Measurements from ENCODE around the gene DACT3. TPM values are rescaled to one million over a fixed set of nuclear protein-coding genes. Genes with fewer than 3 reads are reported as not detected.

DACT3 gene
- total and polyA plus RNA-seq, 4 donors, result 0.32 to 1.4 (median 1.0) TPM

DNA sequence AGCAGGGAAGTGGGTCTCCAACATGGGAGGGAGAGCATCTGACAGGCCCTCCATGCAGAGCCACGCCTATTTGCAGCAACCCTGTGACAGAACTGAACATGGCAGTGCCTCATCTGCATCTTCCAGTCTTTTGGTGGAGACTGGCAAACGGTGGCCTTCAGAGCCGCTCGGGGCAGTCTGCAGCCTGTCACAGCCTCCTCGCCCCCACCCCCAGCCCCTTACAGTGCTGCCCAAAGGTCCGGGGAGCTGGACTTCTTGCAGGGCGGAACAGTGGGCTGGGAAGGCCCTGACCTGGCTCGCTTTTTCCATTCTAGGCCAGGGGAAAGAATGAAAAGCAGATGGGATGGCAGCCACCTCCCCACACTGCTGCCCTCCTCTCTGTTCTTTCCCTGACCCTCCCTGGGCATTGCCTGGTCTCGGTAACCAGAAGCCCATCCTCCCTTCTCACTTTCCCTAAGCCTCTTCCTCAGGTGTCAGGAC is 57.2 kb downstream of the DACT3 start:
- Histone ChIP-seq H3K36me3 (ENCODE audit: control insufficient read depth in 4 of 4, insufficient read depth in 3 of 4, low read depth in 1 of 4, low read length in 3 of 4) (peaks cover 6 to 18% (median 14%) of the 10 kb centered on the region in 4 donors), H3K9ac (ENCODE audit: low read depth in 1 of 2, low read length in 2 of 2) (no peak overlapping the region), H3K9me3 (ENCODE audit: control insufficient read depth in 4 of 4, low read length in 3 of 4) (peaks cover 0 to 2% (median under 1%) of the 10 kb centered on the region in 4 donors), H3K27ac (ENCODE audit: low read depth in 1 of 2, low read length in 2 of 2) (peak overlapping the region; percentile 72 to 87), H3K4me3 (ENCODE audit: low read depth in 1 of 3, low read length in 3 of 3) (no peak overlapping the region), H3K27me3 (ENCODE audit: control insufficient read depth in 4 of 4, insufficient read depth in 4 of 4, low read length in 3 of 4) (no peaks in the 10 kb centered on the region), H3K4me1 (ENCODE audit: control insufficient read depth in 4 of 4, insufficient read depth in 4 of 4, low read length in 3 of 4) (peaks cover 12 to 51% (median 44%) of the 10 kb centered on the region in 4 donors)
- 63% methylated on average over 9 of the region's 9 CpGs for WGBS
- no peak for DNase-seq (ENCODE audit: low spot score)
- no peak for TF ChIP-seq GABPA (IDR thresholded peaks at IDR 0.05 in 1 of 2, conservative IDR thresholded peaks at IDR 0.05 in 1 of 2)
- no peak for TF ChIP-seq YY1 (IDR thresholded peaks at IDR 0.05)
- TF ChIP-seq, protein P1, sequence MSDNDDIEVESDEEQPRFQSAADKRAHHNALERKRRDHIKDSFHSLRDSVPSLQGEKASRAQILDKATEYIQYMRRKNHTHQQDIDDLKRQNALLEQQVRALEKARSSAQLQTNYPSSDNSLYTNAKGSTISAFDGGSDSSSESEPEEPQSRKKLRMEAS (IDR thresholded peaks at IDR 0.05), result no peak
- TF ChIP-seq, protein P2, sequence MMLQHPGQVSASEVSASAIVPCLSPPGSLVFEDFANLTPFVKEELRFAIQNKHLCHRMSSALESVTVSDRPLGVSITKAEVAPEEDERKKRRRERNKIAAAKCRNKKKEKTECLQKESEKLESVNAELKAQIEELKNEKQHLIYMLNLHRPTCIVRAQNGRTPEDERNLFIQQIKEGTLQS (IDR thresholded peaks at IDR 0.05), result no peak
- TF ChIP-seq HNF4G (IDR thresholded peaks at IDR 0.05), result no peak
- no peak for TF ChIP-seq RXRA (IDR thresholded peaks at IDR 0.05)
- TF ChIP-seq FOXA2 (IDR thresholded peaks at IDR 0.05), result no peak
- TF ChIP-seq, protein P3, sequence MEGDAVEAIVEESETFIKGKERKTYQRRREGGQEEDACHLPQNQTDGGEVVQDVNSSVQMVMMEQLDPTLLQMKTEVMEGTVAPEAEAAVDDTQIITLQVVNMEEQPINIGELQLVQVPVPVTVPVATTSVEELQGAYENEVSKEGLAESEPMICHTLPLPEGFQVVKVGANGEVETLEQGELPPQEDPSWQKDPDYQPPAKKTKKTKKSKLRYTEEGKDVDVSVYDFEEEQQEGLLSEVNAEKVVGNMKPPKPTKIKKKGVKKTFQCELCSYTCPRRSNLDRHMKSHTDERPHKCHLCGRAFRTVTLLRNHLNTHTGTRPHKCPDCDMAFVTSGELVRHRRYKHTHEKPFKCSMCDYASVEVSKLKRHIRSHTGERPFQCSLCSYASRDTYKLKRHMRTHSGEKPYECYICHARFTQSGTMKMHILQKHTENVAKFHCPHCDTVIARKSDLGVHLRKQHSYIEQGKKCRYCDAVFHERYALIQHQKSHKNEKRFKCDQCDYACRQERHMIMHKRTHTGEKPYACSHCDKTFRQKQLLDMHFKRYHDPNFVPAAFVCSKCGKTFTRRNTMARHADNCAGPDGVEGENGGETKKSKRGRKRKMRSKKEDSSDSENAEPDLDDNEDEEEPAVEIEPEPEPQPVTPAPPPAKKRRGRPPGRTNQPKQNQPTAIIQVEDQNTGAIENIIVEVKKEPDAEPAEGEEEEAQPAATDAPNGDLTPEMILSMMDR (IDR thresholded peaks at IDR 0.05; ENCODE audit: low read depth, low read length, missing input control), result no peak
- TF ChIP-seq EGR1 (IDR thresholded peaks at IDR 0.05; ENCODE audit: low read depth in 2 of 2), result no peak
- no peak for TF ChIP-seq HNF4A (conservative IDR thresholded peaks at IDR 0.05)
- no peak for TF ChIP-seq RAD21 (IDR thresholded peaks at IDR 0.05)
- TF ChIP-seq, protein P4, sequence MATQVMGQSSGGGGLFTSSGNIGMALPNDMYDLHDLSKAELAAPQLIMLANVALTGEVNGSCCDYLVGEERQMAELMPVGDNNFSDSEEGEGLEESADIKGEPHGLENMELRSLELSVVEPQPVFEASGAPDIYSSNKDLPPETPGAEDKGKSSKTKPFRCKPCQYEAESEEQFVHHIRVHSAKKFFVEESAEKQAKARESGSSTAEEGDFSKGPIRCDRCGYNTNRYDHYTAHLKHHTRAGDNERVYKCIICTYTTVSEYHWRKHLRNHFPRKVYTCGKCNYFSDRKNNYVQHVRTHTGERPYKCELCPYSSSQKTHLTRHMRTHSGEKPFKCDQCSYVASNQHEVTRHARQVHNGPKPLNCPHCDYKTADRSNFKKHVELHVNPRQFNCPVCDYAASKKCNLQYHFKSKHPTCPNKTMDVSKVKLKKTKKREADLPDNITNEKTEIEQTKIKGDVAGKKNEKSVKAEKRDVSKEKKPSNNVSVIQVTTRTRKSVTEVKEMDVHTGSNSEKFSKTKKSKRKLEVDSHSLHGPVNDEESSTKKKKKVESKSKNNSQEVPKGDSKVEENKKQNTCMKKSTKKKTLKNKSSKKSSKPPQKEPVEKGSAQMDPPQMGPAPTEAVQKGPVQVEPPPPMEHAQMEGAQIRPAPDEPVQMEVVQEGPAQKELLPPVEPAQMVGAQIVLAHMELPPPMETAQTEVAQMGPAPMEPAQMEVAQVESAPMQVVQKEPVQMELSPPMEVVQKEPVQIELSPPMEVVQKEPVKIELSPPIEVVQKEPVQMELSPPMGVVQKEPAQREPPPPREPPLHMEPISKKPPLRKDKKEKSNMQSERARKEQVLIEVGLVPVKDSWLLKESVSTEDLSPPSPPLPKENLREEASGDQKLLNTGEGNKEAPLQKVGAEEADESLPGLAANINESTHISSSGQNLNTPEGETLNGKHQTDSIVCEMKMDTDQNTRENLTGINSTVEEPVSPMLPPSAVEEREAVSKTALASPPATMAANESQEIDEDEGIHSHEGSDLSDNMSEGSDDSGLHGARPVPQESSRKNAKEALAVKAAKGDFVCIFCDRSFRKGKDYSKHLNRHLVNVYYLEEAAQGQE (IDR thresholded peaks at IDR 0.05), result no peak
- TF ChIP-seq FOXA1 (IDR thresholded peaks at IDR 0.05), result no peak
- TF ChIP-seq NR2F2 (IDR thresholded peaks at IDR 0.05), result no peak

DNA sequence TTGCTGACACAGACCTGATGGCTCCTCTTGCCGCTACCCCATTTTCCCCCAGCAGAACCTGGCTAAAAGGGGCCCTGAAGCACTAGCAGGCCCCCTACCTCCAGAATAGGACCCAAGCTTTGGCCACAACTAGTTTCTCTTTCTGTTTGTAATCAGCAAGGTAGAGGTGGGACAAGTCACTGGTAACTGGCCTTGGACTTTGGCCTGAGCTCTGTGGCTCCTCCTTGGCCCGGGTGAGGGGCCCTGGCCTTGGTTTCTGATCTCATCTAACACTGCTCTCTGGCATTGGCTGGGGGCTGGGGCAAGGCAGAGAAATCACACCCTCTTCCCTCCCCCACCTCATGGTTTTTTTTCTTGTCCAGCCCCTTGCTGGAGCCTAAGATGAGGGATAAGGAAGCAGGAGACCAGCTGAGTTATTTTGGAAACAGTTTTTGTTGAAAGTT is 57.8 kb downstream of the DACT3 start:
- Histone ChIP-seq H3K27me3 (ENCODE audit: control insufficient read depth in 4 of 4, insufficient read depth in 4 of 4, low read length in 3 of 4) (no peaks in the 10 kb centered on the region), H3K9ac (ENCODE audit: low read depth in 1 of 2, low read length in 2 of 2) (peak overlapping the region; percentile 63 to 96), H3K27ac (ENCODE audit: low read depth in 1 of 2, low read length in 2 of 2) (peak overlapping the region; percentile 72 to 87)

More for the DNA sequence above, 57.8 kb downstream of the DACT3 start:
- peaks cover 0 to 2% (median under 1%) of the 10 kb centered on the region in 4 donors for H3K9me3 ChIP-seq (ENCODE audit: control insufficient read depth in 4 of 4, low read length in 3 of 4)
- peaks cover 12 to 51% (median 44%) of the 10 kb centered on the region in 4 donors for H3K4me1 ChIP-seq (ENCODE audit: control insufficient read depth in 4 of 4, insufficient read depth in 4 of 4, low read length in 3 of 4)
- DNase-seq (ENCODE audit: low spot score), result no peak
- H3K4me3 ChIP-seq (ENCODE audit: low read depth in 1 of 3, low read length in 3 of 3), result peak overlapping the region; percentile 71 to 95 (median 80)
- H3K36me3 ChIP-seq (ENCODE audit: control insufficient read depth in 4 of 4, insufficient read depth in 3 of 4, low read depth in 1 of 4, low read length in 3 of 4), result peaks cover 5 to 12% (median 8%) of the 10 kb centered on the region in 4 donors
- TF ChIP-seq HNF4G (IDR thresholded peaks at IDR 0.05), result peak; percentile 60
- TF ChIP-seq, protein P5, sequence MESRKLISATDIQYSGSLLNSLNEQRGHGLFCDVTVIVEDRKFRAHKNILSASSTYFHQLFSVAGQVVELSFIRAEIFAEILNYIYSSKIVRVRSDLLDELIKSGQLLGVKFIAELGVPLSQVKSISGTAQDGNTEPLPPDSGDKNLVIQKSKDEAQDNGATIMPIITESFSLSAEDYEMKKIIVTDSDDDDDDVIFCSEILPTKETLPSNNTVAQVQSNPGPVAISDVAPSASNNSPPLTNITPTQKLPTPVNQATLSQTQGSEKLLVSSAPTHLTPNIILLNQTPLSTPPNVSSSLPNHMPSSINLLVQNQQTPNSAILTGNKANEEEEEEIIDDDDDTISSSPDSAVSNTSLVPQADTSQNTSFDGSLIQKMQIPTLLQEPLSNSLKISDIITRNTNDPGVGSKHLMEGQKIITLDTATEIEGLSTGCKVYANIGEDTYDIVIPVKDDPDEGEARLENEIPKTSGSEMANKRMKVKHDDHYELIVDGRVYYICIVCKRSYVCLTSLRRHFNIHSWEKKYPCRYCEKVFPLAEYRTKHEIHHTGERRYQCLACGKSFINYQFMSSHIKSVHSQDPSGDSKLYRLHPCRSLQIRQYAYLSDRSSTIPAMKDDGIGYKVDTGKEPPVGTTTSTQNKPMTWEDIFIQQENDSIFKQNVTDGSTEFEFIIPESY (IDR thresholded peaks at IDR 0.05), result no peak
- TF ChIP-seq HNF4A (conservative IDR thresholded peaks at IDR 0.05), result peak; percentile 77 to 85
- TF ChIP-seq EGR1 (IDR thresholded peaks at IDR 0.05; ENCODE audit: low read depth in 2 of 2), result no peak
- TF ChIP-seq RXRA (IDR thresholded peaks at IDR 0.05), result peak in 1 of 2 donors; percentile 25
- TF ChIP-seq SP1 (IDR thresholded peaks at IDR 0.05), result peak; percentile 52
- WGBS, result 10% methylated on average over 2 of the region's 2 CpGs
